H1 (cell line): Measurements from ENCODE around the gene OR5AC2. TPM values are rescaled to one million over a fixed set of nuclear protein-coding genes. Genes with fewer than 3 reads are reported as not detected.

Source experiments
- CTCF ChIA-PET: fragments of 300-600 bp; sonication (Branson Sonifier 250); formaldehyde crosslinking; loops from one replicate; lab custom pipeline; 2021; ENCODE audit not compliant: partially characterized antibody; lab: Charles Lee
- POLR2A ChIA-PET: fragments of 300-600 bp; sonication (Branson Sonifier 250); formaldehyde crosslinking; loops from one replicate; lab custom pipeline; 2021; ENCODE audit warnings: inconsistent platforms; ENCODE audit not compliant: partially characterized antibody; lab: Charles Lee
- DNase-seq, 2 experiments: peaks; one replicate each; pipeline versions ENCODE4 v3.0.0 to v3.0.0-alpha.2; 2010 to 2022; ENCODE audit warnings: low spot score in 2 of 2, low read depth in 1 of 2, mixed read lengths in 1 of 2
- FAIRE-seq: peaks from 2 replicates; lab custom pipeline; 2011; peaks lifted over from hg19 to GRCh38; lab: Jason Lieb, UNC
- H2AFZ ChIP-seq: 2 replicates; pipeline ENCODE4 v1.8.1; 2012; ENCODE audit warnings: low read length, inconsistent platforms
- H2AK5ac ChIP-seq: 2 replicates; pipeline ENCODE4 v1.6.1; 2013; ENCODE audit warnings: low read depth, low read length
- H2BK120ac ChIP-seq: replicated peaks from 2 replicates; pipeline ENCODE3; 2013; ENCODE audit warnings: low read depth, low read length, inconsistent platforms
- H2BK12ac ChIP-seq: 2 replicates; pipeline ENCODE4 v1.6.1; 2013; ENCODE audit warnings: low read depth, low read length
- H2BK15ac ChIP-seq: 2 replicates; pipeline ENCODE4 v1.6.1; 2013; ENCODE audit warnings: low read length
- H2BK20ac ChIP-seq: 2 replicates; pipeline ENCODE4 v1.6.1; 2013; ENCODE audit warnings: low read length
- H2BK5ac ChIP-seq: 2 replicates; pipeline ENCODE4 v1.6.1; 2013; ENCODE audit warnings: low read depth, low read length
- H3K14ac ChIP-seq: 2 replicates; pipeline ENCODE4 v1.6.1; 2013; ENCODE audit warnings: inconsistent platforms; ENCODE audit not compliant: insufficient read length
- H3K18ac ChIP-seq: 2 replicates; pipeline ENCODE4 v1.6.1; 2013; ENCODE audit warnings: low read length; ENCODE audit errors: extremely low read depth
- H3K23ac ChIP-seq: 2 replicates; pipeline ENCODE4 v1.6.1; 2013; ENCODE audit warnings: inconsistent platforms; ENCODE audit not compliant: insufficient read length
- H3K23me2 ChIP-seq: 2 replicates; pipeline ENCODE4 v1.6.1; 2013; ENCODE audit warnings: low read depth, low read length
- H3K27ac ChIP-seq: 2 replicates; pipeline ENCODE4 v1.6.1; 2011; ENCODE audit warnings: low read depth, low read length, inconsistent platforms
- H3K27me3 ChIP-seq, 4 experiments: replicated peaks in 1 of 4; 1 replicate in 1 of 4; 2 replicates in 3 of 4; pipeline versions ENCODE4 v1.6.1 to v1.8.1; 2011 to 2013; ENCODE audit warnings: low read length in 3 of 4, mild to moderate bottlenecking in 3 of 4, inconsistent platforms in 2 of 4, mixed read lengths in 2 of 4, moderate library complexity in 1 of 4; ENCODE audit not compliant: control insufficient read depth in 3 of 4, insufficient read depth in 3 of 4; ENCODE audit errors: extremely low read depth in 1 of 4
- H3K36me3 ChIP-seq, 4 experiments: 2 replicates each; pipeline versions ENCODE4 v1.6.1 to v1.8.1; 2011 to 2013; ENCODE audit warnings: mild to moderate bottlenecking in 4 of 4, low read length in 3 of 4, moderate library complexity in 2 of 4, control low read depth in 1 of 4, inconsistent platforms in 1 of 4; ENCODE audit not compliant: insufficient read depth in 4 of 4, control insufficient read depth in 2 of 4
- H3K4ac ChIP-seq: replicated peaks from 2 replicates; pipeline ENCODE3; 2013; ENCODE audit warnings: low read length, low read depth, mixed read lengths, inconsistent platforms; ENCODE audit not compliant: insufficient read length
- H3K4me1 ChIP-seq, 4 experiments: replicated peaks in 1 of 4; 1 replicate in 1 of 4; 2 replicates in 3 of 4; pipeline versions ENCODE4 v1.6.1 to v1.8.1; 2011 to 2013; ENCODE audit warnings: low read length in 3 of 4, inconsistent platforms in 2 of 4, mixed read lengths in 1 of 4; ENCODE audit not compliant: insufficient read depth in 4 of 4, control insufficient read depth in 3 of 4
- H3K4me2 ChIP-seq, 2 experiments: 2 replicates each; pipeline versions ENCODE4 v1.6.1 to v1.8.1; 2011 to 2013; ENCODE audit warnings: low read depth in 2 of 2, low read length in 2 of 2, control low read depth in 1 of 2, inconsistent platforms in 1 of 2, mild to moderate bottlenecking in 1 of 2; ENCODE audit not compliant: insufficient read depth in 1 of 2
- H3K4me3 ChIP-seq, 4 experiments: fragments of 200-600, 300-600 bp in 1 of 4; sonication (generic), shearing (Covaris generic), sonication (Bioruptor Twin) in 1 of 4; 2 replicates each; pipeline versions ENCODE4 v1.5.1 to v1.8.1; 2011 to 2016; ENCODE audit warnings: low read length in 4 of 4, low read depth in 3 of 4, control low read depth in 2 of 4, inconsistent platforms in 2 of 4, mild to moderate bottlenecking in 2 of 4, mixed read lengths in 1 of 4, moderate library complexity in 1 of 4; ENCODE audit not compliant: insufficient read depth in 2 of 4; ENCODE audit errors: extremely low read depth in 1 of 4
- H3K56ac ChIP-seq: replicated peaks from 2 replicates; pipeline ENCODE3; 2013; ENCODE audit warnings: low read depth, mild to moderate bottlenecking, mixed read lengths, low read length, inconsistent platforms; ENCODE audit not compliant: insufficient read length
- H3K79me1 ChIP-seq: 2 replicates; pipeline ENCODE4 v1.6.1; 2013; ENCODE audit warnings: low read depth, low read length, control low read depth
- H3K79me2 ChIP-seq, 2 experiments: 2 replicates each; pipeline versions ENCODE4 v1.6.1 to v1.8.1; 2012 to 2013; ENCODE audit warnings: low read length in 2 of 2, mild to moderate bottlenecking in 2 of 2, inconsistent platforms in 1 of 2; ENCODE audit not compliant: insufficient read depth in 2 of 2, control insufficient read depth in 1 of 2
- H3K9ac ChIP-seq, 4 experiments: replicated peaks in 1 of 4; 1 replicate in 1 of 4; 2 replicates in 3 of 4; pipeline versions ENCODE4 v1.6.1 to v1.8.1; 2011 to 2013; ENCODE audit warnings: low read depth in 3 of 4, low read length in 3 of 4, control low read depth in 2 of 4, mild to moderate bottlenecking in 2 of 4, moderate library complexity in 2 of 4, inconsistent platforms in 1 of 4; ENCODE audit errors: extremely low read depth in 1 of 4
- H3K9me3 ChIP-seq, 2 experiments: 2 replicates each; pipeline versions ENCODE4 v1.6.1 to v1.8.1; 2012 to 2013; ENCODE audit warnings: mild to moderate bottlenecking in 2 of 2, moderate library complexity in 2 of 2, control low read depth in 1 of 2, inconsistent platforms in 1 of 2, low read depth in 1 of 2, low read length in 1 of 2, mixed read lengths in 1 of 2; ENCODE audit not compliant: insufficient read depth in 2 of 2
- H4K20me1 ChIP-seq, 2 experiments: replicated peaks in 1 of 2; 2 replicates each; pipeline versions ENCODE3 to v1.8.1; 2011 to 2013; ENCODE audit warnings: inconsistent platforms in 2 of 2, low read length in 2 of 2, mild to moderate bottlenecking in 1 of 2; ENCODE audit not compliant: insufficient read depth in 2 of 2, control insufficient read depth in 1 of 2
- H4K5ac ChIP-seq: 2 replicates; pipeline ENCODE4 v1.6.1; 2013; ENCODE audit warnings: low read length, low read depth, mixed read lengths, inconsistent platforms; ENCODE audit not compliant: insufficient read length
- H4K8ac ChIP-seq: 2 replicates; pipeline ENCODE4 v1.8.0; 2013; ENCODE audit warnings: mild to moderate bottlenecking, moderate library complexity, low read length, inconsistent platforms; ENCODE audit not compliant: insufficient read depth; ENCODE audit errors: extremely low read depth
- H4K91ac ChIP-seq: replicated peaks from 2 replicates; pipeline ENCODE3; 2013; ENCODE audit warnings: low read length, mixed read lengths, inconsistent platforms; ENCODE audit not compliant: insufficient read length
- CEBPB ChIP-seq: IDR thresholded peaks from 2 replicates; pipeline ENCODE4 v1.6.1; 2012; ENCODE audit warnings: low read depth, low read length
- WGBS, 2 experiments: shearing (Covaris generic) in 1 of 2; methylation state at CpG; one replicate each; pipeline versions ENCODE4 v1.1.6 to v1.1.7; 2013 to 2015; ENCODE audit warnings: low lambda C conversion rate in 2 of 2, mixed read lengths in 2 of 2, inconsistent platforms in 1 of 2, low coverage in 1 of 2, missing lambda C conversion rate in 1 of 2; ENCODE audit not compliant: insufficient replicate concordance in 2 of 2, insufficient coverage in 1 of 2, insufficient read length in 1 of 2; ENCODE audit errors: extremely low coverage in 1 of 2, missing lambda C conversion rate in 1 of 2; 5-methylcytosine and 5-hydroxymethylcytosine counted together
- polyA plus RNA-seq, 7 experiments: library from polyadenylated mRNA; depleted of rRNA in 3 of 7; stranded (reverse) in 5 of 7; unstranded in 2 of 7; fragments of >200 nt in 5 of 7; fragments of 200-250 nt in 2 of 7; gene quantifications; 1 replicate in 5 of 7; 2 replicates in 1 of 7; 4 replicates in 1 of 7; pipeline versions ENCODE4 v1.2.1 to v1.2.3, GENCODE V29; 2011 to 2013; ENCODE audit warnings: missing spikeins in 2 of 7, mixed read lengths in 2 of 7
- total RNA-seq: library from RNA; stranded (reverse); fragmentation: NEBNext Ultra II Directional; extraction: Animal tissue kit (Norgen Biotek cat#: 25700); gene quantifications from 2 replicates; pipeline ENCODE4 v1.2.1, GENCODE V29; 2021

OR5AC2 gene
- total and polyA plus RNA-seq, 2 of the 8 experiments (the other 6 are each of a cell fraction or from before 2014, with no cell fraction given) = not detected

- Histone ChIP-seq H4K8ac (no peak overlapping the region), H3K23ac (no peak overlapping the region), H3K9me3 (no peaks in the 10 kb centered on the region), H2BK20ac (no peak overlapping the region), H2AFZ (no peak overlapping the region), H3K4ac (no peak overlapping the region), H3K4me1 (no peaks in the 10 kb centered on the region), H3K79me1 (no peaks in the 10 kb centered on the region), H4K5ac (no peak overlapping the region), H2BK15ac (no peak overlapping the region), H3K36me3 (no peaks in the 10 kb centered on the region), H3K4me2 (no peak overlapping the region), H4K91ac (no peak overlapping the region), H3K18ac (no peak overlapping the region), H3K23me2 (no peaks in the 10 kb centered on the region), H3K27ac (no peak overlapping the region), H3K14ac (no peak overlapping the region), H3K4me3 (no peak overlapping the region), H2BK12ac (no peak overlapping the region), H3K56ac (no peak overlapping the region), H2BK120ac (no peak overlapping the region), H2AK5ac (no peak overlapping the region), H3K27me3 (no peaks in the 10 kb centered on the region), H3K9ac (no peak overlapping the region), H4K20me1 (no peaks in the 10 kb centered on the region), H3K79me2 (no peaks in the 10 kb centered on the region), H2BK5ac (no peak overlapping the region)
- DNase-seq = no peak
- 83% methylated on average over 1 of the region's 1 CpG; no CpG with 5 or more reads in 1 of the 2 experiments for WGBS, 2 experiments
- ChIA-PET CTCF (interaction anchor here (1.0 to 6.1 kb wide), 5 partner anchors 9 to 295 kb away, joined by 3 to 32 read pairs (median 12); no protein-coding TSS in a partner anchor), POLR2A (no interaction called here)
- no peak for FAIRE-seq
- TF ChIP-seq CEBPB = no peak
Observed at GRCh38 chr3:98048586-98048985, 38.4 kb upstream of the OR5AC2 start.
